Upper lobe of left lung (tissue), 6 donors: ENCODE measurements around the gene TTLL5. TPM values are rescaled to one million over a fixed set of nuclear protein-coding genes. Genes with fewer than 3 reads are reported as not detected.
A peak's percentile ranks its signal among the peaks of the same experiment; 100 is the strongest.

Experiments
- ATAC-seq, 2 donors: fragments of 200-7000 bp; cut with Tn5 transposase; one replicate each; pipeline ENCODE4 v1.9.1; 2022; ENCODE audit warnings: mild to moderate bottlenecking in 2 of 2, moderate library complexity in 2 of 2; ENCODE audit not compliant: low FRiP score in 2 of 2
- DNase-seq, 2 donors: peaks; one replicate each; pipeline ENCODE4 v3.0.0-alpha.2; 2019 to 2020
- H3K27ac ChIP-seq, 4 donors: fragments of 200-600 bp; sonication (generic); one replicate each; pipeline ENCODE4 v1.5.1; 2016 to 2019
- H3K27me3 ChIP-seq, 4 donors: fragments of 200-600 bp; sonication (generic); one replicate each; pipeline ENCODE4 v1.5.1; 2017 to 2019
- H3K36me3 ChIP-seq, 4 donors: fragments of 200-600 bp; sonication (generic); one replicate each; pipeline ENCODE4 v1.5.1; 2016 to 2019
- H3K4me1 ChIP-seq, 4 donors: fragments of 200-600 bp; sonication (generic); one replicate each; pipeline ENCODE4 v1.5.1; 2018 to 2019
- H3K4me3 ChIP-seq, 4 donors: fragments of 200-600 bp; sonication (generic); one replicate each; pipeline ENCODE4 v1.5.1; 2017 to 2019; ENCODE audit warnings: mild to moderate bottlenecking in 2 of 4, moderate library complexity in 1 of 4
- H3K9me3 ChIP-seq, 4 donors: fragments of 200-600 bp; sonication (generic); one replicate each; pipeline ENCODE4 v1.5.1; 2018 to 2019
- EP300 ChIP-seq, 4 donors: sonication (generic); formaldehyde crosslinking; IDR thresholded peaks; one replicate each; pipeline ENCODE4 v1.5.1; 2017; ENCODE audit warnings: antibody characterized with exemption in 4 of 4, control low read depth in 2 of 4
- POLR2A ChIP-seq, 4 donors: fragments of 450-650 bp; IDR thresholded peaks; one replicate each; pipeline ENCODE4 v1.5.1; 2016 to 2017; ENCODE audit warnings: antibody characterized with exemption in 4 of 4, mild to moderate bottlenecking in 2 of 4
- POLR2AphosphoS5 ChIP-seq, 2 donors: sonication (generic); formaldehyde crosslinking; IDR thresholded peaks; one replicate each; pipeline ENCODE4 v1.5.1; 2017; ENCODE audit warnings: antibody characterized with exemption in 2 of 2
- WGBS, 2 donors: methylation state at CpG; one replicate each; pipeline ENCODE4 v1.1.5; 2017 to 2018; 5-methylcytosine and 5-hydroxymethylcytosine counted together
- total RNA-seq, 6 donors: library from RNA; depleted of rRNA in 4 of 6; stranded (reverse); fragments of >200 nt in 4 of 6; gene quantifications; one replicate each; pipeline versions ENCODE4 v1.1.0 to v1.2.1, GENCODE V29; 2016 to 2021
- TF ChIP-seq, protein P1 (sequence below), 6 experiments: fragments of 450-650 bp in 4 of 6; fragments of 200-600 bp in 2 of 6; sonication (generic) in 2 of 6; IDR thresholded peaks; one replicate each; pipeline ENCODE4 v1.5.1; 2016 to 2019; ENCODE audit warnings: antibody characterized with exemption in 6 of 6
- donor health status: DM: no; HTN: no; CAD: no; lungs with moderate emphysema.
- donor health status: DM: no; HTN: yes; CAD: no; lungs with severe emphysema.

The TTLL5 gene
- total RNA-seq, 6 donors from 2014 or later, result 24.5 to 85.9 (median 33.5) TPM

DNA sequence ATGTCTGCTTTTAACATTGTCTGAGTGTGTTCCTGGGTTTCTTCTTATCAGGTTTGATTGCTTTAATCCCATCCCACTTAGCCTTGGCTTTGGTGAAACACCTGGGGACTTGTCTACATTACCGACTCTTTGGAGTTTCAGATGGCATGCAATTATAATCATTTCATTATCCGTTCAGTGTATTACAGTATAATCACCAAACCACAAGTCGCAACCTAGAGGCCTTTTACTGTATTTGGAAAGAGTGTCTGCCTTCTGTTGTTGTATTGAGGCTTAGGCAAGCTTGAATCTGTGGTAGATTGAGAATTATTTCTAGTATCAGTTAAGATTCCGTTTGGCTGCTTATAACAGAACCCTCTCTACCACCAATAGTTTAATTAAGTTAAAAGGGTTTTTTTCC is 216.8 kb downstream of the TTLL5 start:
- TF ChIP-seq POLR2AphosphoS5 (IDR thresholded peaks at IDR 0.05) (no peak), POLR2A (IDR thresholded peaks at IDR 0.05) (no peak), EP300 (IDR thresholded peaks at IDR 0.05) (no peak)
- TF ChIP-seq, protein P1, sequence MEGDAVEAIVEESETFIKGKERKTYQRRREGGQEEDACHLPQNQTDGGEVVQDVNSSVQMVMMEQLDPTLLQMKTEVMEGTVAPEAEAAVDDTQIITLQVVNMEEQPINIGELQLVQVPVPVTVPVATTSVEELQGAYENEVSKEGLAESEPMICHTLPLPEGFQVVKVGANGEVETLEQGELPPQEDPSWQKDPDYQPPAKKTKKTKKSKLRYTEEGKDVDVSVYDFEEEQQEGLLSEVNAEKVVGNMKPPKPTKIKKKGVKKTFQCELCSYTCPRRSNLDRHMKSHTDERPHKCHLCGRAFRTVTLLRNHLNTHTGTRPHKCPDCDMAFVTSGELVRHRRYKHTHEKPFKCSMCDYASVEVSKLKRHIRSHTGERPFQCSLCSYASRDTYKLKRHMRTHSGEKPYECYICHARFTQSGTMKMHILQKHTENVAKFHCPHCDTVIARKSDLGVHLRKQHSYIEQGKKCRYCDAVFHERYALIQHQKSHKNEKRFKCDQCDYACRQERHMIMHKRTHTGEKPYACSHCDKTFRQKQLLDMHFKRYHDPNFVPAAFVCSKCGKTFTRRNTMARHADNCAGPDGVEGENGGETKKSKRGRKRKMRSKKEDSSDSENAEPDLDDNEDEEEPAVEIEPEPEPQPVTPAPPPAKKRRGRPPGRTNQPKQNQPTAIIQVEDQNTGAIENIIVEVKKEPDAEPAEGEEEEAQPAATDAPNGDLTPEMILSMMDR (IDR thresholded peaks at IDR 0.05), result no peak
- H3K27me3 ChIP-seq, result no peaks in the 10 kb centered on the region
- no peak for DNase-seq
- H3K27ac ChIP-seq, result no peak overlapping the region
- no peaks in the 10 kb centered on the region for H3K9me3 ChIP-seq
- WGBS, 2 donors, result 95 to 96% methylated on average over 4 of the region's 4 CpGs
- H3K4me1 ChIP-seq, result no peaks in the 10 kb centered on the region
- no peak overlapping the region for H3K4me3 ChIP-seq
- ATAC-seq, result no peak
- peaks cover 0 to 3% (median 0%) of the 10 kb centered on the region in 4 donors for H3K36me3 ChIP-seq

DNA sequence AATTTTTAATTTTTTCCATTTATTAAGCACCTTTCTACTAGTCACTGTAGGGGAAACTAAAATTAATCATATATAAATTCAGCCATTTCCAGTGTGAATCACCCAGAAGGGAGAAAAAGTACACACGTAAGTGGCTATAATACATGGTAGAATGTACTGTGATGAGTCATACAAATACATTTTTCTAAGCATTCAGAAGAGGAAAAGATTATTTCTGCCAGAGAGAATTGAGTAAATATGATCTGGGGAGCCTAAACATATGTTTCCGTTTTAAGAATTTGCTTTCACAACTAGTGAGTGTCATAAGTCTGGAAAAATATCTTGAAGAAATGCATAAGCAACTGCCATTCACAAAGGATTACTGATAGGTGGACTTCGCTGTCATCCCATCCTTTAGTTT is 218.0 kb downstream of the TTLL5 start:
- TF ChIP-seq POLR2A (IDR thresholded peaks at IDR 0.05), result no peak
- no peak for TF ChIP-seq POLR2AphosphoS5 (IDR thresholded peaks at IDR 0.05)
- TF ChIP-seq, protein P1 (IDR thresholded peaks at IDR 0.05), result no peak
- no peak for TF ChIP-seq EP300 (IDR thresholded peaks at IDR 0.05)
- no peaks in the 10 kb centered on the region for H3K9me3 ChIP-seq
- ATAC-seq (no peak), DNase-seq (no peak)
- WGBS, 2 donors, result 67 to 74% methylated on average over 3 of the region's 3 CpGs
- H3K4me3 ChIP-seq, result no peak overlapping the region
- H3K27ac ChIP-seq, result no peak overlapping the region
- peaks cover 0 to 6% (median 2%) of the 10 kb centered on the region in 4 donors for H3K36me3 ChIP-seq
- H3K4me1 ChIP-seq, result peaks cover 0 to 8% (median 0%) of the 10 kb centered on the region in 4 donors
- no peaks in the 10 kb centered on the region for H3K27me3 ChIP-seq

DNA sequence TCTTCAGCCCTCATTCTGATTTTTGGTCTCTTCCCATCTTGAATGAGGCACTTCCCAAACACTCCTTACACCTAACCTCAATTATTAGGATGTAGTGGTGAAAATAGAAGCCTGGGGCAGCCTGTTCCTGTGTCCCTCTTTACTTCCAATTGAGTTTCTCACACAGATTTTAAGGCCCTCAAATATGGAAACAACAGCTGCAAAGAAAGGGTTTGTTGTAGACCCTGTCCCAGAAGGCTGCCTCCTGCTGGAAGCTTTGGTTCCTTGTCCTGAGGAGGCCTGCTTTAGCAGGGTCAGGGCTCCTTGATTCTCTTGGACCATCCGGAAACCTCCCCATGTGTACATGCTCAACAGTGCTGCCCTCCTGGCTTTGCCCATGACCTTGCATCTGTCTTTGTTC is 219.5 kb downstream of the TTLL5 start:
- Histone ChIP-seq H3K4me3 (no peak overlapping the region), H3K36me3 (peaks cover 0 to 6% (median 2%) of the 10 kb centered on the region in 4 donors), H3K4me1 (peaks cover 0 to 11% (median 0%) of the 10 kb centered on the region in 4 donors), H3K27me3 (no peaks in the 10 kb centered on the region), H3K9me3 (no peaks in the 10 kb centered on the region), H3K27ac (no peak overlapping the region)
- ATAC-seq (no peak), DNase-seq (no peak)
- no peak for TF ChIP-seq POLR2AphosphoS5 (IDR thresholded peaks at IDR 0.05)
- no peak for TF ChIP-seq EP300 (IDR thresholded peaks at IDR 0.05)
- TF ChIP-seq, protein P1 (IDR thresholded peaks at IDR 0.05), result no peak
- TF ChIP-seq POLR2A (IDR thresholded peaks at IDR 0.05), result no peak
- WGBS, 2 donors, result 92 to 94% methylated on average over 1 of the region's 1 CpG

DNA sequence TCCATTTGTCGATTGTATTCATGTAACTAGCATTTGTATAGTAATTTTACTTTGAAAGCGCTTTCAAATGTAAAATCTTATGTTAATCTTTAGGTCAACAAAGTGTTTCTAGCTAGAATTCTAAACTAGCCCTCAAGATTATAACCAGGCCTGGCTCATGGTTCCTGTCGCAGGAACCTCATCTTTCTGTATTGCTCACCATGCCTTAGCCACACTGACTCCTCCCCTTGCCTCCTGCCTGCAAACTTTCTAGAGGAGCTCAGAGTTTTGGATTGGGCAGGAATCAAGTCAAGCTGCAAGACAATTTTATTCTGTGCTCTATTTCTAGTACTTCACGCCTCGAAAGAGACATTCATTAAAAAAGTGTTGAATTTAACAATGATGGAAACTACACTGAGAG is 220.9 kb downstream of the TTLL5 start:
- Histone ChIP-seq H3K9me3 (no peaks in the 10 kb centered on the region), H3K36me3 (peaks cover 0 to 8% (median 3%) of the 10 kb centered on the region in 4 donors), H3K4me3 (no peak overlapping the region), H3K27me3 (no peaks in the 10 kb centered on the region), H3K4me1 (peaks cover 0 to 15% (median 0%) of the 10 kb centered on the region in 4 donors), H3K27ac (no peak overlapping the region)
- no peak for TF ChIP-seq POLR2AphosphoS5 (IDR thresholded peaks at IDR 0.05)
- TF ChIP-seq, protein P1 (IDR thresholded peaks at IDR 0.05), result no peak
- no peak for ATAC-seq
- DNase-seq, result no peak
- WGBS, 2 donors, result 95 to 98% methylated on average over 5 of the region's 5 CpGs

DNA sequence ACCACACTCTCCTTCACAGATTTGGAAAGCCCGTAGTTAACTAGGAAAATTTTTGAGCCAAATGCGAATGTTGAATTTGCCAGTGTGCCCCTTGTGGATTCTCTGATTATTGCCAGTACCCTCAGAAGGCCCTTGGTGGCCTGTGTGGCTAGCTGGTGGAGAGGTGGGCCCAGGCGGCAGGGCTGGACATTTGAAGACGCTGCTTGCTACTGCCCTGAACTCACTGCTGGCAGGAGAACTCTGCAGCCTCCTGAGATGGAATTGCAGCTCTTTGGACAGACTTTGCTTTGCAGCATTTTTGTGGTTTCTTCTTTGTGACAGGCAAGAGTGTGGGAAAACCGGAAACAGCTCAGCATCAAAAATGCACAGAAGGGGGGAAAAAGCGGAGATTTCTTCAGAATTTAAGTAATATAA is 223.2 kb downstream of the TTLL5 start:
- peaks cover 0 to 10% (median 3%) of the 10 kb centered on the region in 4 donors for H3K36me3 ChIP-seq
- H3K4me1 ChIP-seq, result peaks cover 0 to 16% (median 0%) of the 10 kb centered on the region in 4 donors
- H3K9me3 ChIP-seq, result no peaks in the 10 kb centered on the region
- DNase-seq (no peak), ATAC-seq (peak in 1 of 2 donors; percentile 43)
- H3K27ac ChIP-seq, result no peak overlapping the region
- TF ChIP-seq, protein P1 (IDR thresholded peaks at IDR 0.05), result peak in 1 of 6 experiments; percentile 21
- TF ChIP-seq POLR2AphosphoS5 (IDR thresholded peaks at IDR 0.05), result no peak
- H3K4me3 ChIP-seq, result no peak overlapping the region
- 78 to 81% methylated on average over 6 of the region's 6 CpGs for WGBS, 2 donors
- no peaks in the 10 kb centered on the region for H3K27me3 ChIP-seq
